Rectal smooth muscle tissue (tissue), 1 donor: ENCODE data around the gene RC3H1.
"Not testable (repeated sequence)": the region's sequence is repeated elsewhere in the genome, so short reads cannot be mapped to it uniquely, and the experiment has no call there.

Experiments
- H3K27ac ChIP-seq: one replicate; pipeline ENCODE4 v1.7.0; 2013; ENCODE audit warnings: low read depth, low read length, inconsistent platforms
- H3K27me3 ChIP-seq: one replicate; pipeline ENCODE4 v1.7.0; 2013; ENCODE audit warnings: low read length; ENCODE audit not compliant: control insufficient read depth, insufficient read depth
- H3K36me3 ChIP-seq: one replicate; pipeline ENCODE4 v1.7.0; 2013; ENCODE audit warnings: low read length; ENCODE audit not compliant: control insufficient read depth, insufficient read depth
- H3K4me1 ChIP-seq: one replicate; pipeline ENCODE4 v1.7.0; 2013; ENCODE audit warnings: low read length; ENCODE audit not compliant: control insufficient read depth, insufficient read depth
- H3K4me3 ChIP-seq: one replicate; pipeline ENCODE4 v1.7.0; 2013; ENCODE audit warnings: low read length
- H3K9ac ChIP-seq: one replicate; pipeline ENCODE4 v1.7.0; 2013; ENCODE audit warnings: low read length

Gene RC3H1

GRCh38 chr1:173993948-173994347 lies 28.2 kb downstream of the RC3H1 start:
- not testable (repeated sequence) for H3K27me3 ChIP-seq, H3K9ac ChIP-seq, H3K4me1 ChIP-seq, H3K4me3 ChIP-seq, H3K27ac ChIP-seq
- peaks cover 12% of the 10 kb centered on the region for H3K36me3 ChIP-seq

- no peak overlapping the region for H3K27ac ChIP-seq
- no peaks in the 10 kb centered on the region for H3K4me1 ChIP-seq
- H3K4me3 ChIP-seq = no peak overlapping the region
- H3K9ac ChIP-seq = no peak overlapping the region
- peaks cover 17% of the 10 kb centered on the region for H3K36me3 ChIP-seq
- H3K27me3 ChIP-seq = no peaks in the 10 kb centered on the region
Observed at GRCh38 chr1:173988068-173988467, 34.1 kb downstream of the RC3H1 start.

GRCh38 chr1:173986951-173987350 lies 35.2 kb downstream of the RC3H1 start:
- no peak overlapping the region for H3K9ac ChIP-seq
- H3K27me3 ChIP-seq = no peaks in the 10 kb centered on the region
- peaks cover 16% of the 10 kb centered on the region for H3K36me3 ChIP-seq
- H3K27ac ChIP-seq = no peak overlapping the region
- H3K4me3 ChIP-seq = no peak overlapping the region
- H3K4me1 ChIP-seq = no peaks in the 10 kb centered on the region

DNA sequence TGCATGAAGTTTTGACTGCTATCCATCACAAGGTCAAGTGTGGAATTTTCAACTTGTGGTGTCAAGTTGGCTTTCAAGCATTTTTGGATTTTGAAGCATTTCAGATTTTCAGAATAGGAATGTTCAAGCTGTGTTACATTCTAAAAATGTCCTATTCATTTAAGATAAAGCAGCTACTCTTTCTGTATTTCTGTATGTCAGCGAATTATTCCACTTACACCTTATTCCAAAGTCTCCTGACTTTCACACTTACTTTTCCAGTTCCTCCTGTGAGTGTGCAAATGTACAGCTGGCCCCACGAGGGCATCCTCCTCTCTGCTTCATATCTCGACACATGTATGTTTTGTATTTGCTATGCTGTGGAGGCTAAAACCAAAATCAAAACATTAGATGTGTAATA lies 51.9 kb downstream of the RC3H1 start:
- Histone ChIP-seq H3K27ac (no peak overlapping the region), H3K4me1 (no peaks in the 10 kb centered on the region), H3K9ac (no peak overlapping the region), H3K36me3 (peaks cover 17% of the 10 kb centered on the region), H3K4me3 (no peak overlapping the region), H3K27me3 (no peaks in the 10 kb centered on the region)

DNA sequence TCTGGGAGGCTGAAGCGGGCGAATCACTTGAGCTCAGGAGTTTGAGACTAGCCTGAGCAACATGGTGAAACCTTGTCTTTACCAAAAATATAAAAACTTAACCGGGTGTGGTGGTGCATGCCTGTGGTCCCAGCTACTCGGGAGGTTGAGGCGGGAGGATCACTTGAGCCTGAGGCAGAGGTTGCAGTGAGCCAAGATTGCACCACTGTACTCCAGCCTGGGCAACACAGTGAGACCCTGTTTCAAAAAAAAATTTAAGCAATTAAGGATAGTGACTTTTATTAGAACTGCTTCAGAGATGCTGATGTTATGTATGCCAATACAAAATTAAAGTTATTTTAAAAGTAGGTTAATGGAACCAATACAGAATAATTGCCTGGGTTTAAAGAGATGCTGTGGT lies 56.3 kb downstream of the RC3H1 start:
- peaks cover 18% of the 10 kb centered on the region for H3K36me3 ChIP-seq
- not testable (repeated sequence) for H3K9ac ChIP-seq, H3K27me3 ChIP-seq, H3K4me1 ChIP-seq, H3K4me3 ChIP-seq, H3K27ac ChIP-seq

GRCh38 chr1:173963477-173963876 lies 58.7 kb downstream of the RC3H1 start:
- Histone ChIP-seq H3K9ac (no peak overlapping the region), H3K36me3 (peaks cover 21% of the 10 kb centered on the region), H3K4me1 (no peaks in the 10 kb centered on the region), H3K27me3 (no peaks in the 10 kb centered on the region), H3K27ac (no peak overlapping the region), H3K4me3 (no peak overlapping the region)

DNA sequence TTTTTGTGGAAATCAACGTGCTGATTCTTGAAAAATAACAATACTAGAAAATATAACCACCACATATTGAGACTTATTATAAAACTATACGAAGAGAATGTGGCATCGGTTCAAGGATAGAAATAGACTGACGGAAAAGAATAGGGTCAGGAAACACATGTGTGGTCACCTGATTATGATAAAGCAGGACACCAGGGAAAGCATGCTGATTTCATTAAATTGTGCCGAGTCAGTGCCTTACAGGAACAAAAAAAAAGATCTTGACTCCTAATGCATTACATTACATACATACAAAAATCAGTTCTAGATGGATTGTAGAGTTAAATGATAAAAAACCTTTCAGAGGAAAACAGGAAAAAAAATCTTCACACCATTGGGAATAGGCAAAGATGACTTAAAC lies 61.5 kb downstream of the RC3H1 start:
- Histone ChIP-seq H3K36me3 (peaks cover 19% of the 10 kb centered on the region), H3K27me3 (no peaks in the 10 kb centered on the region), H3K27ac (no peak overlapping the region), H3K4me1 (no peaks in the 10 kb centered on the region), H3K9ac (no peak overlapping the region), H3K4me3 (no peak overlapping the region)

- Histone ChIP-seq H3K4me3 (no peak overlapping the region), H3K4me1 (no peaks in the 10 kb centered on the region), H3K36me3 (peaks cover 4% of the 10 kb centered on the region), H3K9ac (no peak overlapping the region), H3K27me3 (no peaks in the 10 kb centered on the region), H3K27ac (no peak overlapping the region)
Observed at GRCh38 chr1:173954179-173954578, 68.0 kb downstream of the RC3H1 start.

- Histone ChIP-seq H3K4me1 (no peaks in the 10 kb centered on the region), H3K9ac (no peak overlapping the region), H3K4me3 (no peak overlapping the region), H3K36me3 (peaks cover 14% of the 10 kb centered on the region), H3K27ac (no peak overlapping the region), H3K27me3 (no peaks in the 10 kb centered on the region)
Observed at GRCh38 chr1:173948594-173948993, 73.6 kb downstream of the RC3H1 start.

- Histone ChIP-seq H3K27ac (no peak overlapping the region), H3K27me3 (no peaks in the 10 kb centered on the region), H3K4me1 (no peaks in the 10 kb centered on the region), H3K4me3 (no peak overlapping the region), H3K9ac (no peak overlapping the region), H3K36me3 (peaks cover 20% of the 10 kb centered on the region)
Observed at GRCh38 chr1:173946380-173946921, 75.7 kb downstream of the RC3H1 start.

GRCh38 chr1:173937062-173937461 lies 85.1 kb downstream of the RC3H1 start:
- no peaks in the 10 kb centered on the region for H3K4me1 ChIP-seq
- H3K27ac ChIP-seq = no peak overlapping the region
- no peak overlapping the region for H3K9ac ChIP-seq
- peaks cover 28% of the 10 kb centered on the region for H3K36me3 ChIP-seq
- no peaks in the 10 kb centered on the region for H3K27me3 ChIP-seq
- H3K4me3 ChIP-seq = no peak overlapping the region

- Histone ChIP-seq H3K36me3 (peaks cover 17% of the 10 kb centered on the region), H3K27ac (no peak overlapping the region), H3K9ac (no peak overlapping the region), H3K27me3 (no peaks in the 10 kb centered on the region), H3K4me3 (no peak overlapping the region), H3K4me1 (no peaks in the 10 kb centered on the region)
Observed at GRCh38 chr1:173934440-173934839, 87.7 kb downstream of the RC3H1 start.

GRCh38 chr1:173930541-173930940 lies 91.6 kb downstream of the RC3H1 start:
- not testable (repeated sequence) for H3K9ac ChIP-seq, H3K36me3 ChIP-seq, H3K27ac ChIP-seq, H3K4me1 ChIP-seq, H3K27me3 ChIP-seq, H3K4me3 ChIP-seq
